ENCODE measurements around the gene GIPR. TPM values are rescaled to one million over a fixed set of nuclear protein-coding genes. Genes with fewer than 3 reads are reported as not detected.

Gene GIPR
- total RNA-seq, 4 donors from 2014 or later, result 0.45 to 1.5 (median 1.2) TPM

GRCh38 chr19:45659096-45659729 is 8.8 kb upstream of the GIPR start:
- TF ChIP-seq POLR2A (IDR thresholded peaks at IDR 0.05) (no peak), CTCF (IDR thresholded peaks at IDR 0.05) (no peak)
- H3K4me3 ChIP-seq (replicated peaks in 1 of 3), result no peak overlapping the region
- no peaks in the 10 kb centered on the region for H3K27me3 ChIP-seq
- H3K4me1 ChIP-seq, result no peaks in the 10 kb centered on the region
- no peak for DNase-seq
- intact Hi-C loops (cut with DNase I), result no loop called here
- no peak overlapping the region for H3K27ac ChIP-seq
- WGBS, 2 donors, result 64% methylated on average over 6 of the region's 6 CpGs
- H3K36me3 ChIP-seq, result no peaks in the 10 kb centered on the region
- H3K9me3 ChIP-seq, result no peaks in the 10 kb centered on the region

GRCh38 chr19:45660636-45661035 is 7.4 kb upstream of the GIPR start:
- Histone ChIP-seq H3K4me1 (no peaks in the 10 kb centered on the region), H3K4me3 (replicated peaks in 1 of 3) (no peak overlapping the region), H3K27ac (no peak overlapping the region), H3K27me3 (no peaks in the 10 kb centered on the region), H3K9me3 (no peaks in the 10 kb centered on the region), H3K36me3 (no peaks in the 10 kb centered on the region)
- intact Hi-C loops (cut with DNase I), result no loop called here
- TF ChIP-seq CTCF (IDR thresholded peaks at IDR 0.05) (no peak), POLR2A (IDR thresholded peaks at IDR 0.05) (no peak)
- DNase-seq, result no peak
- WGBS, 2 donors, result 29 to 32% methylated on average over 8 of the region's 8 CpGs

GRCh38 chr19:45663800-45664199 is 4.2 kb upstream of the GIPR start:
- intact Hi-C loops (cut with DNase I), result no loop called here
- no peaks in the 10 kb centered on the region for H3K36me3 ChIP-seq
- H3K4me3 ChIP-seq (replicated peaks in 1 of 3), result no peak overlapping the region
- H3K27me3 ChIP-seq, result peaks cover 3% of the 10 kb centered on the region
- no peak for DNase-seq
- peaks cover 0 to 13% of the 10 kb centered on the region in 2 donors for H3K4me1 ChIP-seq
- no peak overlapping the region for H3K27ac ChIP-seq
- TF ChIP-seq POLR2A (IDR thresholded peaks at IDR 0.05) (no peak), CTCF (IDR thresholded peaks at IDR 0.05) (no peak)
- no peaks in the 10 kb centered on the region for H3K9me3 ChIP-seq
- WGBS, 2 donors, result 84 to 92% methylated on average over 1 of the region's 1 CpG

- Histone ChIP-seq H3K4me3 (replicated peaks in 1 of 3) (no peak overlapping the region), H3K36me3 (no peaks in the 10 kb centered on the region), H3K27ac (no peak overlapping the region), H3K4me1 (peaks cover 6 to 20% of the 10 kb centered on the region in 2 donors), H3K9me3 (no peaks in the 10 kb centered on the region), H3K27me3 (peaks cover 11% of the 10 kb centered on the region)
- 65 to 80% methylated on average over 7 of the region's 7 CpGs for WGBS, 2 donors
- TF ChIP-seq CTCF (IDR thresholded peaks at IDR 0.05), result no peak
- no peak for TF ChIP-seq POLR2A (IDR thresholded peaks at IDR 0.05)
- DNase-seq, result no peak
- intact Hi-C loops (cut with DNase I), result no loop called here
Measured at GRCh38 chr19:45664575-45664974, 3.4 kb upstream of the GIPR start.

GRCh38 chr19:45668342-45668871 is 386 bp downstream of the GIPR start:
- Histone ChIP-seq H3K27me3 (peaks cover 19% of the 10 kb centered on the region), H3K36me3 (no peaks in the 10 kb centered on the region), H3K27ac (no peak overlapping the region), H3K4me1 (peaks cover 6 to 21% of the 10 kb centered on the region in 2 donors), H3K9me3 (no peaks in the 10 kb centered on the region), H3K4me3 (replicated peaks in 1 of 3) (no peak overlapping the region)
- TF ChIP-seq POLR2A (IDR thresholded peaks at IDR 0.05) (no peak), CTCF (IDR thresholded peaks at IDR 0.05) (no peak)
- intact Hi-C loops (cut with DNase I), result no loop called here
- 2 to 3% methylated on average over 18 to 19 of the region's 19 CpGs for WGBS, 2 donors
- no peak for DNase-seq

Measured in thyroid gland (tissue), 4 donors.